ENCODE data around the gene CAB39. TPM values are rescaled to one million over a fixed set of nuclear protein-coding genes. Genes with fewer than 3 reads are reported as not detected.

Gene CAB39
- total and polyA plus RNA-seq, 2 donors (not counting 3 experiments of a cell fraction or from before 2014, with no cell fraction given): 25.7 to 53.7 TPM

- Histone ChIP-seq H3K27ac (ENCODE audit: insufficient read depth, low read depth, low read length) (no peak overlapping the region), H3K36me3 (ENCODE audit: control insufficient read depth in 2 of 2, extremely low read depth in 1 of 2, insufficient read depth in 2 of 2, low read length in 2 of 2) (no peaks in the 10 kb centered on the region), H3K9me3 (replicated peaks; ENCODE audit: control insufficient read depth, insufficient read depth, low read length) (no peaks in the 10 kb centered on the region), H3K9me1 (replicated peaks; ENCODE audit: control insufficient read depth, extremely low read depth, insufficient read depth, low read length) (no peaks in the 10 kb centered on the region), H2AFZ (ENCODE audit: low read depth, low read length) (no peak overlapping the region), H3K79me2 (ENCODE audit: control insufficient read depth, insufficient read depth, low read length) (no peaks in the 10 kb centered on the region), H3K4me2 (ENCODE audit: insufficient read depth, low read length) (no peak overlapping the region), H3K27me3 (ENCODE audit: control insufficient read depth in 2 of 2, insufficient read depth in 2 of 2, low read length in 2 of 2) (peaks cover 11 to 27% of the 10 kb centered on the region in 2 experiments), H3K4me1 (ENCODE audit: control insufficient read depth, extremely low read depth, insufficient read depth, low read length) (no peaks in the 10 kb centered on the region), H4K20me1 (replicated peaks; ENCODE audit: control insufficient read depth, extremely low read depth, insufficient read depth, low read length) (no peaks in the 10 kb centered on the region), H3K9ac (replicated peaks; ENCODE audit: extremely low read depth, insufficient read depth, low read length) (no peak overlapping the region), H3K4me3 (replicated peaks in 1 of 3; ENCODE audit: insufficient read depth in 1 of 3, low read depth in 1 of 3, low read length in 3 of 3) (no peak overlapping the region)
- FAIRE-seq (no peak), DNase-seq (ENCODE audit: low read depth, low spot score) (no peak)
- no TSS peak for BruUV-seq (replicated peaks)
- ChIA-PET POLR2A (no interaction called here), CTCF (interaction anchor here (8.3 kb wide), 1 partner anchor 157 kb away, joined by 287 read pairs; no protein-coding TSS in a partner anchor)
- dilution Hi-C loops (cut with MboI; ENCODE audit: extremely low pct_ligation_motif_present, low sequenced_read_pairs) (no loop called here), intact Hi-C loops (cut with micrococcal nuclease) (no loop called here)
- no peak for TF ChIP-seq POLR2A (IDR thresholded peaks at IDR 0.05; ENCODE audit: low read depth, low read length)
- TF ChIP-seq FOS (IDR thresholded peaks at IDR 0.05; ENCODE audit: borderline replicate concordance, insufficient read depth, low read length): no peak
- TF ChIP-seq POLR2AphosphoS5 (IDR thresholded peaks at IDR 0.05; ENCODE audit: insufficient read depth, low read depth, low read length): no peak
- TF ChIP-seq CTCF (IDR thresholded peaks at IDR 0.05; ENCODE audit: extremely low read depth in 1 of 2, insufficient read depth in 1 of 2, low read depth in 1 of 2, low read length in 2 of 2): no peak
- no peak for TF ChIP-seq MYC (IDR thresholded peaks at IDR 0.05; ENCODE audit: low read depth, low read length)
- no peak for TF ChIP-seq EZH2 (IDR thresholded peaks at IDR 0.05; ENCODE audit: borderline replicate concordance, low read depth, low read length, severe bottlenecking)
- TF ChIP-seq GATA2 (IDR thresholded peaks at IDR 0.05; ENCODE audit: insufficient read depth, insufficient read length, low read depth, low read length): no peak
- TF ChIP-seq JUN (IDR thresholded peaks at IDR 0.05; ENCODE audit: borderline replicate concordance, insufficient read depth, insufficient read length, low read depth): no peak
- no peak for TF ChIP-seq MAX (IDR thresholded peaks at IDR 0.05; ENCODE audit: insufficient read depth, insufficient read length)
Observed at GRCh38 chr2:230829293-230829692, 116.7 kb downstream of the CAB39 start.

Measured in endothelial cell of umbilical vein (primary cell).